Hepatocyte (in vitro differentiated cells): Measurements from ENCODE around the gene BTC. TPM values are rescaled to one million over a fixed set of nuclear protein-coding genes. Genes with fewer than 3 reads are reported as not detected.

Experiments used
- DNase-seq: peaks from one replicate; pipeline ENCODE4 v3.0.0-alpha.2; 2016; ENCODE audit warnings: low spot score
- H2AFZ ChIP-seq: fragments of 200-600 bp; sonication (generic); 2 replicates; pipeline ENCODE4 v1.6.0; 2016; ENCODE audit warnings: antibody characterized with exemption, mild to moderate bottlenecking
- H3K27ac ChIP-seq: fragments of 200-600 bp; sonication (generic); 2 replicates; pipeline ENCODE4 v1.5.1; 2016; ENCODE audit warnings: mild to moderate bottlenecking
- H3K27me3 ChIP-seq: fragments of 200-600 bp; sonication (generic); 2 replicates; pipeline ENCODE4 v1.6.1; 2016
- H3K36me3 ChIP-seq: fragments of 200-600 bp; sonication (generic); replicated peaks from 2 replicates; pipeline ENCODE4 v1.5.1; 2016; ENCODE audit warnings: low read depth; ENCODE audit not compliant: insufficient read depth
- H3K4me1 ChIP-seq: fragments of 200-600 bp; sonication (generic); 2 replicates; pipeline ENCODE4 v1.5.1; 2016; ENCODE audit warnings: mild to moderate bottlenecking, moderate library complexity; ENCODE audit not compliant: insufficient read depth
- H3K4me2 ChIP-seq: fragments of 200-600 bp; sonication (generic); 2 replicates; pipeline ENCODE4 v1.6.0; 2016
- H3K4me3 ChIP-seq: fragments of 200-600 bp; sonication (generic); 2 replicates; pipeline ENCODE4 v1.5.1; 2016; ENCODE audit warnings: mild to moderate bottlenecking
- H3K79me2 ChIP-seq: fragments of 200-600 bp; sonication (generic); 2 replicates; pipeline ENCODE4 v1.6.0; 2017; ENCODE audit warnings: mild to moderate bottlenecking
- H3K9me2 ChIP-seq: fragments of 200-600 bp; sonication (generic); replicated peaks from 2 replicates; pipeline ENCODE4 v1.6.0; 2017; ENCODE audit warnings: mild to moderate bottlenecking; ENCODE audit not compliant: insufficient read depth
- H3K9me3 ChIP-seq: fragments of 200-600 bp; sonication (generic); 2 replicates; pipeline ENCODE4 v1.5.1; 2016; ENCODE audit warnings: low read depth, mild to moderate bottlenecking
- H4K20me1 ChIP-seq: fragments of 200-600 bp; sonication (generic); 2 replicates; pipeline ENCODE4 v1.6.0; 2016; ENCODE audit warnings: mild to moderate bottlenecking; ENCODE audit not compliant: insufficient read depth, poor library complexity, severe bottlenecking
- CTCF ChIP-seq: fragments of 200-600 bp; sonication (generic); IDR thresholded peaks from 2 replicates; pipeline ENCODE4 v1.5.1; 2016; ENCODE audit warnings: antibody characterized with exemption, mild to moderate bottlenecking; ENCODE audit not compliant: poor library complexity
- EZH2 ChIP-seq: fragments of 200-600 bp; sonication (generic); IDR thresholded peaks from 2 replicates; pipeline ENCODE4 v1.6.1; 2016; ENCODE audit warnings: antibody characterized with exemption, mild to moderate bottlenecking, borderline replicate concordance
- EZH2phosphoT487 ChIP-seq: fragments of 200-600 bp; sonication (generic); IDR thresholded peaks from one replicate; pipeline ENCODE4 v1.6.1; 2018; ENCODE audit warnings: antibody characterized with exemption, mild to moderate bottlenecking, low read depth, moderate library complexity; ENCODE audit not compliant: unreplicated experiment, severe bottlenecking
- WGBS: methylation state at CpG from one replicate; pipeline ENCODE4 v1.1.6; 2016; ENCODE audit warnings: low lambda C conversion rate; ENCODE audit errors: missing lambda C conversion rate; 5-methylcytosine and 5-hydroxymethylcytosine counted together
- polyA plus RNA-seq: library from polyadenylated mRNA; unstranded; fragments of >200 nt; fragmentation: Nextera tagmentation; extraction: Ambion mirVana; gene quantifications from 2 replicates; pipeline ENCODE4 v1.2.1, GENCODE V29; 2016
- total RNA-seq: library from RNA; depleted of rRNA; stranded (reverse); fragments of >200 nt; gene quantifications from 2 replicates; pipeline ENCODE4 v1.2.3, GENCODE V29; 2014

BTC gene
- total and polyA plus RNA-seq, 2 experiments from 2014 or later: 2.0 to 2.5 TPM

GRCh38 chr4:74830928-74831327 is 36.6 kb upstream of the BTC start:
- Histone ChIP-seq H2AFZ (no peak overlapping the region), H3K4me1 (no peaks in the 10 kb centered on the region), H3K27me3 (no peaks in the 10 kb centered on the region), H3K4me2 (no peak overlapping the region), H3K4me3 (no peak overlapping the region), H3K36me3 (no peaks in the 10 kb centered on the region), H4K20me1 (no peaks in the 10 kb centered on the region), H3K9me2 (no peaks in the 10 kb centered on the region), H3K27ac (no peak overlapping the region), H3K9me3 (no peaks in the 10 kb centered on the region), H3K79me2 (no peaks in the 10 kb centered on the region)
- TF ChIP-seq EZH2phosphoT487: no peak
- peak; percentile 24 for TF ChIP-seq CTCF
- no peak for DNase-seq
- WGBS: 90% methylated on average over 1 of the region's 1 CpG

GRCh38 chr4:74823194-74823593 is 28.9 kb upstream of the BTC start:
- no peaks in the 10 kb centered on the region for H3K36me3 ChIP-seq
- no peaks in the 10 kb centered on the region for H4K20me1 ChIP-seq
- H3K9me3 ChIP-seq: no peaks in the 10 kb centered on the region
- H3K79me2 ChIP-seq: no peaks in the 10 kb centered on the region
- 68% methylated on average over 1 of the region's 1 CpG for WGBS
- H3K27me3 ChIP-seq: no peaks in the 10 kb centered on the region
- H2AFZ ChIP-seq: no peak overlapping the region
- no peak overlapping the region for H3K4me3 ChIP-seq
- H3K4me2 ChIP-seq: no peak overlapping the region
- TF ChIP-seq CTCF: no peak
- no peak for TF ChIP-seq EZH2phosphoT487
- no peak for TF ChIP-seq EZH2
- H3K9me2 ChIP-seq: no peaks in the 10 kb centered on the region
- no peak overlapping the region for H3K27ac ChIP-seq
- no peak for DNase-seq
- peaks cover 13% of the 10 kb centered on the region for H3K4me1 ChIP-seq

- no peak for DNase-seq
- H3K9me3 ChIP-seq: no peaks in the 10 kb centered on the region
- no peaks in the 10 kb centered on the region for H4K20me1 ChIP-seq
- H3K9me2 ChIP-seq: no peaks in the 10 kb centered on the region
- no peak overlapping the region for H3K27ac ChIP-seq
- H3K4me1 ChIP-seq: peaks cover 13% of the 10 kb centered on the region
- 80% methylated on average over 2 of the region's 2 CpGs for WGBS
- no peaks in the 10 kb centered on the region for H3K79me2 ChIP-seq
- TF ChIP-seq EZH2: no peak
- no peak for TF ChIP-seq CTCF
- TF ChIP-seq EZH2phosphoT487: no peak
- H3K4me3 ChIP-seq: no peak overlapping the region
- H2AFZ ChIP-seq: no peak overlapping the region
- no peaks in the 10 kb centered on the region for H3K36me3 ChIP-seq
- H3K4me2 ChIP-seq: no peak overlapping the region
- no peaks in the 10 kb centered on the region for H3K27me3 ChIP-seq
Observed at GRCh38 chr4:74822603-74823002, 28.3 kb upstream of the BTC start.

- Histone ChIP-seq H2AFZ (no peak overlapping the region), H3K36me3 (no peaks in the 10 kb centered on the region), H3K27ac (peak overlapping the region; percentile 15), H3K4me1 (peaks cover 13% of the 10 kb centered on the region), H3K79me2 (no peaks in the 10 kb centered on the region), H3K9me2 (no peaks in the 10 kb centered on the region), H4K20me1 (no peaks in the 10 kb centered on the region), H3K9me3 (no peaks in the 10 kb centered on the region), H3K4me2 (no peak overlapping the region), H3K4me3 (no peak overlapping the region), H3K27me3 (no peaks in the 10 kb centered on the region)
- DNase-seq: no peak
- TF ChIP-seq EZH2phosphoT487: no peak
Observed at GRCh38 chr4:74821541-74821940, 27.2 kb upstream of the BTC start.
